HCT116 (cell line): ENCODE results near the gene SRRM2. TPM values are rescaled to one million over a fixed set of nuclear protein-coding genes. Genes with fewer than 3 reads are reported as not detected.

Source experiments
- ATAC-seq: fragments of 200-7000 bp; cut with Tn5 transposase; 2 replicates; pipeline ENCODE4 v1.9.1; 2020; ENCODE audit warnings: mild to moderate bottlenecking, moderate library complexity
- BruUV-seq: library from RNA; stranded (reverse); fragments of 400-500 nt; replicated peaks from 2 replicates; lab custom pipeline; 2021; lab: Mats Ljungman, UMichigan
- CTCF ChIA-PET: fragments of 300-600 bp; sonication (Branson Sonifier 250); formaldehyde crosslinking; loops from one replicate; lab custom pipeline; 2021; ENCODE audit warnings: antibody characterized with exemption; lab: Charles Lee
- POLR2A ChIA-PET: fragments of 300-600, 350-600 bp; sonication (Branson Sonifier 250); formaldehyde crosslinking; loops from one replicate; lab custom pipeline; 2021; ENCODE audit warnings: antibody characterized with exemption; lab: Charles Lee
- RAD21 ChIA-PET, 2 experiments: fragments of 300-600 bp; sonication (Branson Sonifier 250); formaldehyde crosslinking; loops; one replicate each; lab custom pipeline; 2023; ENCODE audit warnings: low total read pairs in 2 of 2; ENCODE audit not compliant: uncharacterized antibody in 2 of 2, unreplicated experiment in 2 of 2, low non-redundant PET in 1 of 2; lab: Charles Lee
- DNase-seq: peaks from one replicate; pipeline ENCODE4 v3.0.0-alpha.2; 2010; ENCODE audit warnings: low read depth, low spot score
- H2AFZ ChIP-seq: fragments of 200-600 bp; shearing (Covaris generic), sonication (generic); 2 replicates; pipeline ENCODE4 v1.6.1; 2017; ENCODE audit warnings: low read depth, mixed run types, mixed read lengths, antibody characterized with exemption, low read length; ENCODE audit not compliant: poor library complexity, severe bottlenecking
- H3K27ac ChIP-seq: 2 replicates; pipeline ENCODE4 v1.5.1; 2012; ENCODE audit warnings: low read depth, low read length
- H3K27me3 ChIP-seq: fragments of 200-600 bp; sonication (generic); 2 replicates; pipeline ENCODE4 v1.6.1; 2016; ENCODE audit warnings: mixed run types, low read length, mixed read lengths; ENCODE audit not compliant: insufficient read depth
- H3K36me3 ChIP-seq, 2 experiments: fragments of 200-500 bp in 1 of 2; fragments of 200-600 bp in 1 of 2; sonication (Bioruptor generic) in 1 of 2; sonication (generic) in 1 of 2; 2 replicates each; pipeline versions ENCODE4 v1.5.1 to v1.6.1; 2014 to 2016; ENCODE audit warnings: low read length in 2 of 2, inconsistent platforms in 1 of 2, mixed read lengths in 1 of 2, mixed run types in 1 of 2; ENCODE audit not compliant: insufficient read depth in 2 of 2, control insufficient read depth in 1 of 2
- H3K4me1 ChIP-seq, 2 experiments: fragments of 200-600 bp in 1 of 2; sonication (generic) in 1 of 2; 2 replicates each; pipeline versions ENCODE4 v1.5.1 to v1.6.1; 2012 to 2017; ENCODE audit warnings: low read length in 2 of 2, inconsistent platforms in 1 of 2, mild to moderate bottlenecking in 1 of 2, mixed read lengths in 1 of 2, mixed run types in 1 of 2, moderate library complexity in 1 of 2; ENCODE audit not compliant: insufficient read depth in 2 of 2, control insufficient read depth in 1 of 2
- H3K4me2 ChIP-seq: fragments of 200-600 bp; sonication (generic); 2 replicates; pipeline ENCODE4 v1.6.1; 2017; ENCODE audit warnings: mixed run types, low read length, mixed read lengths
- H3K4me3 ChIP-seq, 2 experiments: fragments of 200-600 bp in 1 of 2; sonication (generic) in 1 of 2; replicated peaks in 1 of 2; 2 replicates each; pipeline ENCODE4 v1.5.1; 2011 to 2016; ENCODE audit warnings: low read length in 2 of 2, control low read depth in 1 of 2, low read depth in 1 of 2, mild to moderate bottlenecking in 1 of 2, mixed read lengths in 1 of 2, mixed run types in 1 of 2
- H3K79me2 ChIP-seq: fragments of 200-600 bp; sonication (generic); 2 replicates; pipeline ENCODE4 v1.6.1; 2017; ENCODE audit warnings: mild to moderate bottlenecking, mixed run types, low read length, moderate library complexity, mixed read lengths; ENCODE audit not compliant: insufficient read depth
- H3K9ac ChIP-seq: fragments of 200-600 bp; sonication (generic); 2 replicates; pipeline ENCODE4 v1.6.1; 2016; ENCODE audit warnings: low read length, mixed read lengths
- H3K9me2 ChIP-seq: fragments of 200-600 bp; sonication (generic), shearing (Covaris generic); 2 replicates; pipeline ENCODE4 v1.6.1; 2017; ENCODE audit warnings: mixed run types, mild to moderate bottlenecking, moderate library complexity; ENCODE audit not compliant: insufficient read depth
- H3K9me3 ChIP-seq, 2 experiments: fragments of 200-500 bp in 1 of 2; fragments of 200-600 bp in 1 of 2; sonication (Bioruptor generic) in 1 of 2; sonication (generic) in 1 of 2; 2 replicates each; pipeline ENCODE4 v1.6.1; 2014 to 2017; ENCODE audit warnings: low read length in 2 of 2, mixed read lengths in 2 of 2, inconsistent platforms in 1 of 2, low read depth in 1 of 2, mild to moderate bottlenecking in 1 of 2, mixed run types in 1 of 2, moderate library complexity in 1 of 2; ENCODE audit not compliant: control insufficient read depth in 1 of 2, insufficient read depth in 1 of 2
- H4K20me1 ChIP-seq: fragments of 200-600 bp; sonication (generic), shearing (Covaris generic); 2 replicates; pipeline ENCODE4 v1.6.1; 2017; ENCODE audit warnings: mixed run types, mild to moderate bottlenecking, moderate library complexity; ENCODE audit not compliant: insufficient read depth
- CEBPB ChIP-seq: IDR thresholded peaks from 2 replicates; pipeline ENCODE4 v1.6.1; 2012; ENCODE audit warnings: low read depth
- EZH2 ChIP-seq: fragments of 200-600 bp; sonication (generic); IDR thresholded peaks from 2 replicates; pipeline ENCODE4 v1.6.1; 2017; ENCODE audit warnings: antibody characterized with exemption, mixed run types
- FOSL1 ChIP-seq: IDR thresholded peaks from 2 replicates; pipeline ENCODE4 v1.6.1; 2012; ENCODE audit warnings: low read depth
- RAD21 ChIP-seq: IDR thresholded peaks from 2 replicates; pipeline ENCODE4 v1.6.1; 2012; ENCODE audit warnings: low read depth, mild to moderate bottlenecking
- SP1 ChIP-seq: IDR thresholded peaks from 2 replicates; pipeline ENCODE4 v1.6.1; 2012; ENCODE audit warnings: low read depth
- YY1 ChIP-seq: IDR thresholded peaks from 2 replicates; pipeline ENCODE4 v1.6.1; 2011; ENCODE audit warnings: low read length, low read depth, moderate library complexity, mild to moderate bottlenecking; ENCODE audit not compliant: insufficient replicate concordance; ENCODE audit errors: extremely low read depth
- ZFX ChIP-seq: fragments of 450-650 bp; IDR thresholded peaks from 2 replicates; pipeline ENCODE4 v1.6.1; 2017
- ZNF274 ChIP-seq: fragments of 200-500 bp; sonication (Bioruptor generic); IDR thresholded peaks from 2 replicates; pipeline ENCODE4 v1.6.1; 2014; ENCODE audit warnings: mild to moderate bottlenecking, low read depth, low read length, inconsistent platforms
- intact Hi-C: fragments of 100-400 bp; cut with micrococcal nuclease; formaldehyde crosslinking; loops from 2 replicates; pipeline ENCODE4 v1.10.0; 2022
- total RNA-seq: library from RNA; stranded (reverse); gene quantifications from one replicate; pipeline ENCODE4 v1.2.1, GENCODE V29; 2021; ENCODE audit not compliant: unreplicated experiment
- TF ChIP-seq, protein P1 (sequence below): IDR thresholded peaks from 2 replicates; pipeline ENCODE4 v1.6.1; 2012
- TF ChIP-seq, protein P2 (sequence below), 3 experiments: fragments of 200-600 bp in 1 of 3; sonication (generic) in 1 of 3; IDR thresholded peaks in 2 of 3; conservative IDR thresholded peaks in 1 of 3; 2 replicates each; pipeline ENCODE4 v1.5.1; 2012 to 2017; ENCODE audit warnings: low read depth in 2 of 3, low read length in 2 of 3, antibody characterized with exemption in 1 of 3, borderline replicate concordance in 1 of 3, control low read depth in 1 of 3, mild to moderate bottlenecking in 1 of 3, mixed read lengths in 1 of 3, mixed run types in 1 of 3, moderate library complexity in 1 of 3; ENCODE audit not compliant: insufficient read depth in 1 of 3
- TF ChIP-seq, protein P3 (sequence below): IDR thresholded peaks from 2 replicates; pipeline ENCODE4 v1.6.1; 2012

SRRM2 gene
- total RNA-seq, 1 experiment from 2014 or later, result 541 TPM

DNA sequence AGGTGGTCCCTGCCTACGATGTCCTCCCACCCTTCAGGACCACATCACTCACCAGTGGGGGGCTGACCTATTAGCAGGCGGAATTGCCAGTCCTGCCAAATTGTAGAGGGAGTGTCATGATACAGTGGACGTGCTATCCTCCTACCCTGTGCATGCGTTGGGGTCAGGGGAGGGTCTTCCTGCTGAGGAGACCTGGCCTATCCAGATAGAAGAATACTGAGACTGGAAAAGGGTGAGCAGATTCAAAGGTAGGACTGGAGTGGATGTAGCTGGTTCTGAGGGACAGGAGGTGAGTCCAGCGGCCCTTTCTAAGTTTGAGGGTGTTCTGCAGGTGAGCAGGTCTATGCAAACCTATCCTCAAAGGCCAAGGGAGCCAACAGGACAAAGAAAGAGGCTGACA is 53.8 kb downstream of the SRRM2 start:
- Histone ChIP-seq H3K9me3 (peaks cover 0 to 12% of the 10 kb centered on the region in 2 experiments; a peak in 2 of 4 replicates), H3K4me1 (no peaks in the 10 kb centered on the region), H4K20me1 (no peaks in the 10 kb centered on the region), H3K9me2 (no peaks in the 10 kb centered on the region), H2AFZ (no peak overlapping the region), H3K79me2 (no peaks in the 10 kb centered on the region), H3K27ac (no peak overlapping the region), H3K4me3 (no peak overlapping the region), H3K4me2 (no peak overlapping the region), H3K27me3 (no peaks in the 10 kb centered on the region), H3K36me3 (no peaks in the 10 kb centered on the region), H3K9ac (no peak overlapping the region)
- intact Hi-C loops, result no loop called here
- DNase-seq (no peak), ATAC-seq (no peak)
- ChIA-PET RAD21 (no interaction called here), CTCF (no interaction called here), POLR2A (no interaction called here)
- BruUV-seq, result no TSS peak
- TF ChIP-seq EZH2, result no peak
- TF ChIP-seq, protein P1, sequence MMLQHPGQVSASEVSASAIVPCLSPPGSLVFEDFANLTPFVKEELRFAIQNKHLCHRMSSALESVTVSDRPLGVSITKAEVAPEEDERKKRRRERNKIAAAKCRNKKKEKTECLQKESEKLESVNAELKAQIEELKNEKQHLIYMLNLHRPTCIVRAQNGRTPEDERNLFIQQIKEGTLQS, result no peak
- no peak for TF ChIP-seq YY1
- TF ChIP-seq FOSL1, result no peak
- TF ChIP-seq, protein P2, sequence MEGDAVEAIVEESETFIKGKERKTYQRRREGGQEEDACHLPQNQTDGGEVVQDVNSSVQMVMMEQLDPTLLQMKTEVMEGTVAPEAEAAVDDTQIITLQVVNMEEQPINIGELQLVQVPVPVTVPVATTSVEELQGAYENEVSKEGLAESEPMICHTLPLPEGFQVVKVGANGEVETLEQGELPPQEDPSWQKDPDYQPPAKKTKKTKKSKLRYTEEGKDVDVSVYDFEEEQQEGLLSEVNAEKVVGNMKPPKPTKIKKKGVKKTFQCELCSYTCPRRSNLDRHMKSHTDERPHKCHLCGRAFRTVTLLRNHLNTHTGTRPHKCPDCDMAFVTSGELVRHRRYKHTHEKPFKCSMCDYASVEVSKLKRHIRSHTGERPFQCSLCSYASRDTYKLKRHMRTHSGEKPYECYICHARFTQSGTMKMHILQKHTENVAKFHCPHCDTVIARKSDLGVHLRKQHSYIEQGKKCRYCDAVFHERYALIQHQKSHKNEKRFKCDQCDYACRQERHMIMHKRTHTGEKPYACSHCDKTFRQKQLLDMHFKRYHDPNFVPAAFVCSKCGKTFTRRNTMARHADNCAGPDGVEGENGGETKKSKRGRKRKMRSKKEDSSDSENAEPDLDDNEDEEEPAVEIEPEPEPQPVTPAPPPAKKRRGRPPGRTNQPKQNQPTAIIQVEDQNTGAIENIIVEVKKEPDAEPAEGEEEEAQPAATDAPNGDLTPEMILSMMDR (IDR thresholded peaks at IDR 0.05 in 2 of 3, conservative IDR thresholded peaks at IDR 0.05 in 1 of 3; ENCODE audit: borderline replicate concordance in 1 of 3, insufficient read depth in 1 of 3, low read depth in 2 of 3, low read length in 2 of 3), result no peak
- TF ChIP-seq SP1, result no peak
- TF ChIP-seq ZNF274, result no peak
- no peak for TF ChIP-seq ZFX
- TF ChIP-seq RAD21, result no peak
- TF ChIP-seq CEBPB, result no peak
- TF ChIP-seq, protein P3, sequence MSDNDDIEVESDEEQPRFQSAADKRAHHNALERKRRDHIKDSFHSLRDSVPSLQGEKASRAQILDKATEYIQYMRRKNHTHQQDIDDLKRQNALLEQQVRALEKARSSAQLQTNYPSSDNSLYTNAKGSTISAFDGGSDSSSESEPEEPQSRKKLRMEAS, result no peak
